Peyer's patch (tissue), 4 donors: ENCODE measurements around the gene CFAP77.

Experiments used
- POLR2A ChIP-seq, 2 donors: fragments of 450-650 bp; IDR thresholded peaks; one replicate each; pipeline ENCODE4 v1.5.1; 2017; ENCODE audit warnings: antibody characterized with exemption in 2 of 2, mild to moderate bottlenecking in 2 of 2, moderate library complexity in 2 of 2
- TF ChIP-seq, protein P1 (sequence below), 6 experiments: fragments of 450-650 bp in 4 of 6; fragments of 200-600 bp in 2 of 6; sonication (generic) in 1 of 6; IDR thresholded peaks; one replicate each; pipeline ENCODE4 v1.5.1; 2017 to 2019; ENCODE audit warnings: antibody characterized with exemption in 6 of 6, mild to moderate bottlenecking in 3 of 6, moderate library complexity in 1 of 6

- TF ChIP-seq, protein P1, sequence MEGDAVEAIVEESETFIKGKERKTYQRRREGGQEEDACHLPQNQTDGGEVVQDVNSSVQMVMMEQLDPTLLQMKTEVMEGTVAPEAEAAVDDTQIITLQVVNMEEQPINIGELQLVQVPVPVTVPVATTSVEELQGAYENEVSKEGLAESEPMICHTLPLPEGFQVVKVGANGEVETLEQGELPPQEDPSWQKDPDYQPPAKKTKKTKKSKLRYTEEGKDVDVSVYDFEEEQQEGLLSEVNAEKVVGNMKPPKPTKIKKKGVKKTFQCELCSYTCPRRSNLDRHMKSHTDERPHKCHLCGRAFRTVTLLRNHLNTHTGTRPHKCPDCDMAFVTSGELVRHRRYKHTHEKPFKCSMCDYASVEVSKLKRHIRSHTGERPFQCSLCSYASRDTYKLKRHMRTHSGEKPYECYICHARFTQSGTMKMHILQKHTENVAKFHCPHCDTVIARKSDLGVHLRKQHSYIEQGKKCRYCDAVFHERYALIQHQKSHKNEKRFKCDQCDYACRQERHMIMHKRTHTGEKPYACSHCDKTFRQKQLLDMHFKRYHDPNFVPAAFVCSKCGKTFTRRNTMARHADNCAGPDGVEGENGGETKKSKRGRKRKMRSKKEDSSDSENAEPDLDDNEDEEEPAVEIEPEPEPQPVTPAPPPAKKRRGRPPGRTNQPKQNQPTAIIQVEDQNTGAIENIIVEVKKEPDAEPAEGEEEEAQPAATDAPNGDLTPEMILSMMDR (IDR thresholded peaks at IDR 0.05): no peak
- no peak for TF ChIP-seq POLR2A (IDR thresholded peaks at IDR 0.05)
Observed at GRCh38 chr9:132439153-132439552, 29.1 kb downstream of the CFAP77 start.
